NCI-H82 treated with DMSO at 0.1 percent for 48 hours (cell line): ENCODE measurements around the gene MED19.
A peak's percentile ranks its signal among the peaks of the same experiment; 100 is the strongest.
"Not testable (repeated sequence)": the region's sequence is repeated elsewhere in the genome, so short reads cannot be mapped to it uniquely, and the experiment has no call there.

Experiments
- DNase-seq: peaks from one replicate; lab custom pipeline; 2025; ENCODE audit not compliant: unreplicated experiment; lab: John Stamatoyannopoulos, UW

The MED19 gene

DNA sequence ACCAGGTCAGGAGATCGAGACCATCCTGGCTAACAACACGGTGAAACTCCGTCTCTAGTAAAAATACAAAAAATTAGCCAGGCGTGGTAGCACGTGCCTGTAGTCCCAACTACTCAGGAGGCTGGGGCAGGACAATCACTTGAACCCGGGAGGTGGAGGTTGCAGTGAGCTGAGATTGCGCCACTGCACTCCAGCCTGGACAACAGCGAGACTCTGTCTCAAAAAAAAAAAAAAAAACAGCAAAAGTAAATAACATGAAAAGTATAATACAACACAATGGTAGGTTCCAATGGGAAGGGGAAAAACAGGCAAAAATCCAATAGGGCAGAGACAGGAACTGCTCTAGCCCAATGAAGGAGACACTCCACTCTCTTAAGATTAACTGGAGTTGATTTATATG is 6.6 kb downstream of the MED19 start:
- not testable (repeated sequence) for DNase-seq

DNA sequence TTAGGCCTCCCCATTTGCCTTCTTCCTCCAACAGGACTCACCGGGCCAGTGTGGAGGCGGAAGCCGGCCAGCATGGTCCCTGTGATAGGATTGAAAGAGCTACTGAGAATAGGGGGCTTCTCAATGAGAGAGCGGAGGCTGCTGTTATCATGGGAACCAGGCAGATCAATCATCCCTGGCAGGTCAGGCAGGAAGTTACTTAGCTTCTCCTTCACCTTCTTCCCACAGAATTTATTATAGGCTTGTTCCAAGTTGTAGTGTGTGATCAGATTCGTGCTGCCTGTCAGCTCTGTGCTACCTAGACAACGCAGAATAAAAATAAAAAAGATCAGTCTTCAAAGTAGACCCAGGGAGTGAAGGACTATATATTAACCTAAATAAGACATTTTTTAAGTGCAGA is 7.1 kb downstream of the MED19 start:
- no peak for DNase-seq

DNA sequence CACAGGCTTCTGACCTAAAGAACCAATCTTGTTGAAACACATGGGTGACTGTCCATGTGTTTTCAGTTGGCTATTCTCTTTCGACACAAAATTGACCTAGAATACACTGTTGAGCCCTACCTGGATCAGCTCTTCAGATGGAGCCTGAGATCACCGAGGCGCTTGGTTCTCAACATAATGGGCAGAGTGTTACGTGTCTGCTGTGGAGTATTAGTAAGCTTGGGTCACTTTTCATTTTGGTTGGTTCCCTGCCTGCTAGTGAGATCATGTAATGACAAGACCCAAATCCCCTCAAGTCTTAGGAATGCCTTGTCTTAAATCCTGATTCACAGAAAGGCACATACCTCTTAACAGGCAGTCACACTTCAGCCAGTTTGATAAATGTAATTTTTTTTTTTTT is 8.7 kb downstream of the MED19 start:
- DNase-seq = no peak

DNA sequence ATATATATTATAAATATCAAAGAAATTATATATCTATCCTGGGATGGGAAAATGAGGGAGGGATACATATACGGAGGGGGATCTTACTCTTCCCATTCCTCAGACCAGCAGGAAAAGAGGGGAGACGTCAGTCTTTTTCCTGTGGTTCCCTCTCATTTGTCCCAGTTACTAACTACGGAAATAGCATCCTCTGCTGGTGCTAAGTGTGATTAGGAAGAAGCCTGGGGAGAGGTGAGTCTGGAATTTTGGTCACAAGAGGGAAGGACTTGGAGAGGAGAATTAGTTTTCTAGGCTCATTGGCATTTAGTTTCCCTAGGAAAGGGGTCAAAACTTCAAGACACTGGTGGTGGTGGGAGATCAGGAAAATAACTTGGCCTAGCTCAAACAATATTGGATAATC is 11.6 kb downstream of the MED19 start:
- no peak for DNase-seq

DNA sequence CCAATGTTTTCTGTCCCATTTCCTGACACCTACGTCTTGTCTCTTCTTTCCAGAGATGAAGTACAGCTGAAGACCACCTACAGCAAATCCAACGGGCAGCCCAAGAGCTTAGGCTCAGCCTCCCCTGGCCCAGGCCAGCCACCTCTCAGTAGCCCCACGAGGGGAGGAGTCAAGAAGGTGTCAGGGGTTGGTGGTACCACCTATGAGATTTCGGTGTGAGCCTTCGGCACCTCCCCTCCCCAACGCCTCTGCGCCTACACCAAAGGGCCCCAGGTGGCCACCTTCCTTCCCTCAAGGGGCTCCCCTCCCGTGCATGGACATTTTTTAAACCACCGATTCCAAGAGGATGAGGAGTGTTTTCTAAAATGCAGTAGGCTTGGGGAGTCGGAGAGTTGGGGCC is 12.2 kb downstream of the MED19 start:
- DNase-seq = no peak

DNA sequence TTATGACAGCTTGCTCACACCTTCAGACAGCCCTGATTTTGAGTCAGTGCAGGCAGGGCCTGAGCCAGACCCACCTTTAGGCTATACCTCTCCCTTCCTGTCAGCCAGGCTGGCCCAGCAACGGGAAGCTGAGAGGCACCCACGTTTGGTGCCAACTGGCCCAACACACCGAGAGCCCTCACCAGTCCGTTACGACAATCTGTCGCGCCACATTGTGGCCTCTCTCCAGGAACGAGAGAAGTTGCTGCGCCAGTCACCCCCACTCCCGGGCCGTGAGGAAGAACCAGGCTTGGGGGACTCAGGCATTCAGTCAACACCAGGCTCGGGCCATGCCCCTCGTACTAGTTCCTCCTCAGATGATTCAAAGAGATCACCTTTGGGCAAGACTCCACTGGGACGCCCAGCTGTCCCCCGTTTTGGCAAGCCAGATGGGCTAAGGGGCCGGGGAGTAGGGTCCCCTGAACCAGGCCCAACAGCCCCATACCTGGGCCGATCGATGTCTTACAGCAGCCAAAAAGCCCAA is 13.1 kb downstream of the MED19 start:
- DNase-seq = no peak

DNA sequence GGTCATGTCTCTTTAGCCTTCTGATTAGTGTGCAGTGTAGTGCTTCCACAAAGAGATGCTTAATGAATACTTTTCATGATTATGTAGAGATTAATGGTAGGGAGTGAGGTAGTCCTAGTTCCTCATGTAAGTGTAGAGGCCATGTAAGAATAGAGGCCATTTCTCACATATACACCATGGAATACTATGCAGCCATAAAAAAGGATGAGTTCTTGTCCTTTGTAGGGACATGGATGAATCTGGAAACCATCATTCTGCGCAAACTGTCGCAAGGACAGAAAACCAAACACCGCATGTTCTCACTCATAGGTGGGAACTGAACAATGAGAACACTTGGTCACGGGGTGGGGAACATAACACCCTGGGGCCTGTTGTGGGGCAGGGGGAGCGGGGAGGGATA is 21.5 kb downstream of the MED19 start:
- not testable (repeated sequence) for DNase-seq

DNA sequence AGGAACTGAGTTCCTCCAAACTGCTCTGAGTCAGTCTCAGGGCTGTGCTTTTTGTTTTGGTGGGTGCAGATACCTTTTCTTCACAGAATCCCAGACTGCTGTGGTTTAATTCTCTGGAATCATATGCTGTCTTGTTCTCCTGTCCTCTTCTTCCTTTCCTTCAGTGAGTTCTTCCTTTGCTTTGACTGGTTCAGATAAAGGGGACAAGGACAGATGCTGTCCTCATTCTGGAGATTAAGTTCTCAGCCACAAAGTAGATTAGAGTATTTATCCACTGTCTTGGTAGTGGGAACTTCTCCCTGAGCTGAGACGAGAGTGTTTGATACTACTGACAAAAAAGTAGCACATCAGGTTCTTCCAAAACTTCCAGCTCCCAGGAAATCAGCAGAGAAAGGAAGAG is 30.8 kb downstream of the MED19 start:
- DNase-seq = peak; percentile 82

DNA sequence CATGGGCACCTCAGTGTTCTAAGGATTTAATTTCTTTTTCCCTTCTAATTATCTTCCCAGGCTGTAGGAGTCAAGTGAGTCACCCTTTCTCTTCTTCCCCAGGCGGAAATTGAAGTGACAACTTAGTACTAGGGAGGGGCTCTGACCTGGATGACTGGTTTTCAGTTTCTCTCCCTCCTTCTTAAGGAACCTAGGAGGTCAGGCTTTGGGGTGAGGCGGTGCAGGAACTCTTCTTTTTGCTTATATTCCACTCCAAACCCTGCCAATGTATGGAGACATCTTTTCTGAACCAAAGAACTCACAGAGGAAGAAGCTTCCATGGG is 31.5 kb downstream of the MED19 start:
- DNase-seq = no peak

DNA sequence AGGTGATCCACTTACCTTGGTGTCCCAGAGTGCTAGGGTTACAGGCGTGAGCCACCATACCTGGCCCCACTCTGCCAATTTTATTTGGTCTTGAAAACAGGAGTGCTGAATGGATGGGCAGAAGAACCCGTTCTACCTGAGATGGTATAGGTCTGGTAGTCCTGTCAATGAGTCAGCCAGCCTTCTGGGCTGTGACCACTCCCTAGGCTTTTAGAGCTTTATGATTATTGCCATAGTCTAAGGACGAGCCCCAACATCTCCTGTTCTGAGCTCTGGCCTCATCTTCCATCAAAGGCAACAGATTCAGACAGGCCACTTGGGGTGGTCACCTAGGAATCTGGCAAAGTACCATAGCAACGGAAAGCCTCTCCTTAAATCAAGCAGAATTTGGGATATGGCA is 32.6 kb downstream of the MED19 start:
- no peak for DNase-seq

DNA sequence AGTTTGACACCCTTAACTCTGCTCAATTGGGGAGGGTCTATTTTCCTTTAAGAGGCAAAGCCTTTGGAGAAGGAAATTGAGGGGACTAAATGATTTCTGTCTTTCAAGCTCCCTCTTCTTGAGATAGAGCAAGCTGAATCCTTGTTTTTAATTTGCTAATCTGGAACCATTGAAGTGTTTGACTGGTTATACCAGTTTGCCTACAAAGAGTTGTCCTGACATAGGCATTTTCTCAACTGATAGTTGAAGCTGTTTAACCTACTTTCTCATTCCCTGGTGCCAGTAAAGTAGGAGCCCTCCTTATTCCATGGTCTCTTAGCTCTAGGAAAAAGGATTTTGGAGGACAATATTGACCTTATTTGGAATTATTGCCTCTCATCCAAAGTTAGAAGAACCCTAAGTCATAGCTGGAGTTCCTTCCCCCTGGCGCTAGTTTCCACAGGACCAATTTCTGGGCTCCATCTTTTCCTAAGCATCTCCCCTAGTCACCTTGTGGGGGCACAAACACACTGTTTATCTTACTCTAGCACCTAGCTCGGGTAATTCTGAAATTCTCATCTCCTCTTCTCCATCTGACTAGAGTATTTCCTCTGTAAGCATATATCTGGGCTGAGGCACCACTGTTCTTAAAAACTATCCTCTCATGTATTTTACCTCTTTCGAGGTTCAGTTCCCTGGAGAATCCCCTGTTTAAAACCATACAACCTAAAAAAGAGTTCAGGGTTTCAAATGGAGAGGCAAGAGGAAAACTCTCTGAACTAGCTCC is 36.7 kb downstream of the MED19 start:
- no peak for DNase-seq

DNA sequence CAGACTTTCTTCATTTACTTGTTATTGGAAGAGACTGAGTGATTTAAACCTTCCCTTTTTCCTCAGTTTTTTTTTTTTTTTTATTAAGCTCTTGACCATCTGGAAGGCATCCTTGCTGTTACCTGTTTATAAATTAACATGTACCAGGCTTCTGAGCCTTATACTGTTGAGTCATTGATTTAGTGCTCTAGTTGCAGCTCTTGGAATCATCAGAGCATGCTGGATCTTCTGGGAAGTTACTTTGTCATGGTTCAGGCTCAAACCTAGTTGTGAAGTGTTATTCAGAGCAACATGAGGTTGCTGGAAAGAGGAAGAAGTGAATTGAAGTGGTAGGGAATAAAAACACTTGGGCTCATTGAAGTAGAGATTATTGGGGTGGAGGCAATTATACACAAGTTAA is 37.8 kb downstream of the MED19 start:
- no peak for DNase-seq

DNA sequence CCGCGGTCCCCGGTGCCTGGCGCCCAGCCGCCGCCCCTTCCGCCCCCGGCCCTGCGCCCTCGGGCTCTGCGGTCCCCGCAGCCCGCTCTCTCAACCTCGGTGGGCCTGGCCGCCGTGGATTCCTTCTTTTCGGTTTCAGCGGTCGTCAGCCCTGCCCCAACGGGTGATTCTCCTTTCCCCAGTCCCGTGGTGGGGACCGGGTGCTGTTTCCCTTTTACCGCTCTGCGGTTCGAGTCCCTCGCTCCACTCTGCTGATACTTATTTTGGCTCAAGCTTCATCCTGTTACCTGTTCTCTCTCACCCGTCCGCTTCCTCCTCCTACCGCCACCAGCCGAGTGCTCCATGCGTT is 43.6 kb downstream of the MED19 start:
- DNase-seq = no peak

DNA sequence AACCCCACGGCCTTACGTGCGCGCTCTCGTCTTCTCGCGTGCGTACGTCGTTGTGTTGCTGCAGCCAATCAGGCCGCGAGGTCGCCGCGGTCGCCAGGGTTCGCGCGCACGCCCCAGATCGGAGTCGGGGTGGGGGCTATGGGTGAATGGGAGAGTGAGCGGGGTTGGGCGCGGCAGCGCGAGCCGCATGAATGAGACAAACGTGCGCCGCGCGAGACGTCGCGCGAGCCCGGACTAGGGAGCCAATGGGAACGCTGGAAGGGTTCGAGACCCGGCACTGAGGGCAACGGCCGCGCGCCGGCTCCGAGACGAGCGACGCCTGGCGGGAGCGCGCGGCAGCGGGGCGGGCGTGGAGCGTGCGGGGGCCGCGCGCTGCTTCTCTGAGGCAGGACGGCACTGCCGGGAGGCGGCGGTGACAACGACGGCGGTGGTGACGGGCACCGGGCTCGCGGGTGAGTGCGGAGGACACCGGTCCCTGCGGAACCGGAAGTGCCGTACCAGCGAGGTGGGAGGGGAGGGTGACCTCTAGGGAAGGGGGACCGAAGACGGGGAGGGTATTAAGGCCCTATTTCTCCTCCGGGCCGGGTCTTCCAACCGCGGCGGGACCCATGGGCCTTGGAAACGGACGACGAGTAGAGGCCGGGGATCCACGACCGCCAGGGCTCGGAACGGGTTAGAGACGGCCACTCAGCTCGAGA is 44.1 kb downstream of the MED19 start, which contains the start of gene ZDHHC5:
ZDHHC5 (plus strand) TSS at position 379 of the 698 bp plus-strand sequence. CDS start 4,977 bp downstream, outside the sequence.
- DNase-seq = peak; percentile 98

DNA sequence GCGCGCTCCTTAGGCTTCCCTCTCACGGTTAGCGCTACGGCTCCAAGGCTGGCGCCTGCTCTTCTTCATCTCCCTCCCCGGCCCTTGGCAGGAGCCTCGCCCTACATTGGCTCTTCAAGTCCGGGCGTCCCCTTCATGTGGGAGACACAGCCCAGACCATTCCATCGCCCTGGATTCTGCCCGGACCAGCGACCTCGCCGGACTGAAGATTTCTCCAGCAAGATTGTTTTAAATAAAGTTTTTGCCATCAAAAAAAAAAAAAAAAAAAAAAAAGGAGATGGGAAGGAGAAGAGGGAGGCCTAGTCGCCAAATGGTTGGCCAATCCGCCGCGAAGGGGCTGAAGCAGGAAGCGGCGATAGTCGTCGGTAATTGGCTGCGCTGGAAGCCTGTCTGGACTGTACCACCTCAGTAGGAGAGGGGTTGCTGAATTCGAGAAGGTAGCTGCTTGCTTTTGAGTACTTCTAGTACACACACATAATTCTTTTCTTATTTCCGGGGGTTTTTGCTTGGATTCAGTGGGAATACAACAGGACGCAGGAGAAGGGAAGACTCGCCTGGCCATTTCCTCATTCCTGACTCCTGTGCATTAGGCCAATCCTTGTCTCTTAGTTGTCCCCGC is 44.8 kb downstream of the MED19 start:
- peak; percentile 98 for DNase-seq

DNA sequence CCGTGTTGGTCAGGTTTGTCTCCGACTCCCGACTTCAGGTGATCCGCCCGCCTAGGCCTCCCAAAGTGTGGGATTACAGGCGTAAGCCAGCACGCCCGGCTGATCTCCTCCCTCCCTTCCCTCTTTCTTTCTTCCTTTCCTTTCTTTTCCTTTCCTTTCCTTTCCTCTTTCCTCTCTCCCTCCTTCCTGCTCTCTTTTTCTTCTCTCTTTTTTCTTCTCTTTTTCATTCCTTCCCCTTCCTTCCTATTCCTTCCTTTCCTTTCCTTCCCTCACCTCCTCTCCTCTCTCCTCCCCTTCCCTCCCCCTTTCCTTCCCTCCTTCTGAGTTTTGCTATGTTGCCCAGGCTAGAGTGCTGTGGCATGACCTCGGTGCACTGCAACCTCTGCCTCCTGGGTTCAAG is 48.0 kb downstream of the MED19 start:
- no peak for DNase-seq

DNA sequence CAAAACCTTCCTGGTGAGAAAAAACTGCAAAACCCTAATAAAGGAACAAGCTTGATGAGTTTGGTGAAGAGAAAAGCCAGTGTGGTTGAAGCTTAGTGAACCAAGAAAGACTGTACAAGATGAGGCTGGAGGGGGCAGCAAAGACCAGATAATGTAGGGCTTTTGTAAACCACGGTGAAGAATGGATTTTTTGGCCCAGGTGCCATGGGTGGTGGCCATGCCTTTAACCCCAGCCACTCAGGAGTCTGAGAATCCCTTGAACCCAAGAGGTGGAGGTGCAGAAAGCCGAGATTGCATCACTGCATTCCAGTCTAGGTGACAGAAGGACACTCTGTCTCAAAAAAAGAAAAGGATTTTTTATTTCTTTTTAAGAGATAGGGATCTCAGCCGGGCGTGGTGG is 49.1 kb downstream of the MED19 start:
- DNase-seq = no peak

DNA sequence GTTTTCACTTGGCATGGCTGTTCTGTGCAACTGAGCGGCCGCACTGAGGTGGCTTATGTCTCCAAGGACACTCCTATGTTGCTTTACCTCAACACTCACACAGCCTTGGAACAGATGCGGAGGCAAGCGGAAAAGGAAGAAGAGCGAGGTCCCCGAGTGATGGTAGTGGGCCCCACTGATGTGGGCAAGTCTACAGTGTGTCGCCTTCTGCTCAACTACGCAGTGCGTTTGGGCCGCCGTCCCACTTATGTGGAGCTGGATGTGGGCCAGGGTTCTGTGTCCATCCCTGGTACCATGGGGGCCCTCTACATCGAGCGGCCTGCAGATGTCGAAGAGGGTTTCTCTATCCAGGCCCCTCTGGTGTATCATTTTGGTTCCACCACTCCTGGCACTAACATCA is 52.3 kb downstream of the MED19 start:
- DNase-seq = no peak

DNA sequence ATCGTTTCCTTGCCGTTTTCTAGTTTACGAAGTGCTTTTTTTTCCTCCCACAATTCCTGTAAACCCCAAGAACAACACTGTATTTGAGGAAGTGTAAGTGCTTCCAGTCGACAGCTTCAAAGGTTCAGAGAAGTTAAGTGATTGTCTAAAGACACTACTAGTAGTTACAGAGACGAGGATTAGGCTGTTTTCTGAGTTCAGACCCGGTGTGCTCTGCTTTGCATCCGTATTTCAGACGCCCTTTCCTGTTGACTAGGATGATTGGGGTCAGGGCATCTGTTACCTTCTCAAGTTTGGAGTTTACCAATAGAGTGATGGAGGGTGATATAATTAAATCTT is 54.0 kb downstream of the MED19 start:
- no peak for DNase-seq

DNA sequence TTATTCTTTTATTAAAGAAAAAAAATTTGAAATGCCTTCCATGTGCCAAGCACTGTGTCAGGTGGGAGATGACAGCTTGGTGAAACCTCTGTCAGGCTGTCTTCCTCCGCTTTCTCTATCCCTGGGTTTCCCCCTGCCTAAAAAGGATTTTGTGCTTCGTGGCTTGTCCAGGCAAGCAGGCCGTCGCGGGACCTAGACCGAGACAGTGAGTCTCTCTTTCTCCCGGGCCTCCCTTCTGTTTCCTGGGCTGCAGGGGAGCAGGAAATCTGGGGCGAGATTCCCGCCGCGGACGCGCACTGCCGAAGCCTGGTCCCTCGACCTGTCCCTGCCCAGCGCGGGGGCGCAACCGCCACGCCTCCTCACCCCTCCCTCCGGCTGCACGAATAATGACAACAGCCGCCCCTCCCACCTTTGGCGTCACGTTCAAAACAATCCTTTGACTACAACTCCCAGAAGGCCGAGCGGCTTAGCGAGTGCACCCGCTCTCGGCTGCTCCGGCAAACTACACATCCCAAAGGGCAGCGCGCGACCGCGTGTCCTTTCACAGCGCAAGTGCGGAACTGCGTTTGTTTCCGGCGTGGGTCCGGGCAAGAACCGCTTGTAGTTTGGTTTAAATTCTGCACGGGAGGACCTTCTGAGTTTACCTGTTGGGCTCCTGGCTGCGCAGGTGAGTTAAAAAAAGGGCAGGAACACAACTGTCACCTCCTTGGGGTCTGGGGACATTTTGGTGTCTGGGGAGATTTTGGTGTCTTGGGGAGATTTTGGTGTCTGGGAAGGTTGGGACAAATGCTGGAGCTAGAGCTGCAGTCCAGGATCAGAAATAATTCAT is 54.6 kb downstream of the MED19 start, which contains the start of gene CLP1:
CLP1 (plus strand) TSS at position 569 of the 829 bp plus-strand sequence. CDS start 1,715 bp downstream, outside the sequence.
- DNase-seq = peak; percentile 93

DNA sequence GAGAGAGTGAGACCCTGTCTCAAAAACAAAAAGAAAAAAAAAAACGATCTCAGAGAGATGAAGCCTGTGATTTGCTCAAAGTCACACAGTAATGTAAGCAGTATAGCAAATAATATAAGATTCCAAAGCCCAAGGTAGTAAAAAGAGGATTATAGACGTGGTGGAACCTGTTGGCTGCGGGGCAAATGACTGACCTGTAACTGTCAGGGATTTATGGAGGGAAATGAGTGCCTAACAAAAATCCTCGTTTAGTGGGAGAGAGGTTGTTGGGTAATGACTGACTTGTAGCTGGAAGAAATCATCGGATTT is 55.2 kb downstream of the MED19 start:
- no peak for DNase-seq
